Gastrocnemius medialis (tissue), 4 donors: Measurements from ENCODE around the gene EVC. TPM values are rescaled to one million over a fixed set of nuclear protein-coding genes. Genes with fewer than 3 reads are reported as not detected.

ENCODE experiments used
- ATAC-seq, 2 donors: fragments of 150-250 bp; one replicate each; pipeline ENCODE4 v1.9.1; 2016
- DNase-seq, 2 donors: peaks; one replicate each; pipeline ENCODE4 v3.0.0-alpha.2; 2019
- H3K27ac ChIP-seq, 4 donors: fragments of 200-600 bp; sonication (generic); 1 replicate in 1 of 4; 2 replicates in 3 of 4; pipeline ENCODE4 v1.5.1; 2016 to 2018; ENCODE audit warnings: mild to moderate bottlenecking in 2 of 4, moderate library complexity in 1 of 4
- H3K27me3 ChIP-seq, 3 donors: fragments of 200-600 bp; sonication (generic) in 2 of 3; 1 replicate in 1 of 3; 2 replicates in 2 of 3; pipeline versions ENCODE4 v1.5.1 to v1.6.0; 2016 to 2019; ENCODE audit warnings: mild to moderate bottlenecking in 1 of 3, moderate library complexity in 1 of 3
- H3K36me3 ChIP-seq, 2 donors: fragments of 200-600 bp; sonication (generic) in 1 of 2; one replicate each; pipeline ENCODE4 v1.5.1; 2017 to 2018
- H3K4me1 ChIP-seq, 2 donors: fragments of 200-600 bp; sonication (generic) in 1 of 2; one replicate each; pipeline ENCODE4 v1.5.1; 2016 to 2017; ENCODE audit warnings: mild to moderate bottlenecking in 2 of 2
- H3K4me3 ChIP-seq, 4 donors: fragments of 200-600 bp; sonication (generic) in 3 of 4; 1 replicate in 1 of 4; 2 replicates in 3 of 4; pipeline ENCODE4 v1.5.1; 2016 to 2019; ENCODE audit warnings: mild to moderate bottlenecking in 2 of 4
- H3K9me3 ChIP-seq, 3 donors: fragments of 200-600 bp; sonication (generic) in 2 of 3; 1 replicate in 1 of 3; 2 replicates in 2 of 3; pipeline ENCODE4 v1.5.1; 2016 to 2019
- POLR2A ChIP-seq, 2 donors: fragments of 450-650 bp; IDR thresholded peaks; one replicate each; pipeline ENCODE4 v1.6.1; 2017; ENCODE audit warnings: antibody characterized with exemption in 2 of 2, mild to moderate bottlenecking in 2 of 2, moderate library complexity in 2 of 2
- in situ Hi-C, 4 donors: fragments of 200-750 bp; cut with MboI; loops; one replicate each; pipeline versions ENCODE4 v1.15.0 to v1.8.0; 2017; ENCODE audit warnings: low sequenced_read_pairs in 4 of 4
- intact Hi-C: fragments of 100-400 bp; cut with DNase I; formaldehyde crosslinking; loops from one replicate; pipeline ENCODE4 v1.15.1; 2023; ENCODE audit warnings: low total_unique reads
- total RNA-seq, 4 donors: library from RNA; depleted of rRNA; stranded (reverse); fragments of >200 nt; gene quantifications; one replicate each; pipeline versions ENCODE4 v1.1.0 to v1.2.3, GENCODE V29; 2016
- TF ChIP-seq, protein P1 (sequence below), 5 experiments: fragments of 450-650 bp in 3 of 5; fragments of 200-600 bp in 2 of 5; sonication (generic) in 2 of 5; IDR thresholded peaks in 4 of 5; conservative IDR thresholded peaks in 1 of 5; 1 replicate in 4 of 5; 2 replicates in 1 of 5; pipeline ENCODE4 v1.5.1; 2016 to 2019; ENCODE audit warnings: antibody characterized with exemption in 5 of 5, mild to moderate bottlenecking in 3 of 5, moderate library complexity in 3 of 5

The EVC gene
- total RNA-seq, 4 donors from 2014 or later: 1.5 to 9.8 (median 2.0) TPM

GRCh38 chr4:5773271-5773555 is 62.2 kb downstream of the EVC start:
- TF ChIP-seq, protein P1, sequence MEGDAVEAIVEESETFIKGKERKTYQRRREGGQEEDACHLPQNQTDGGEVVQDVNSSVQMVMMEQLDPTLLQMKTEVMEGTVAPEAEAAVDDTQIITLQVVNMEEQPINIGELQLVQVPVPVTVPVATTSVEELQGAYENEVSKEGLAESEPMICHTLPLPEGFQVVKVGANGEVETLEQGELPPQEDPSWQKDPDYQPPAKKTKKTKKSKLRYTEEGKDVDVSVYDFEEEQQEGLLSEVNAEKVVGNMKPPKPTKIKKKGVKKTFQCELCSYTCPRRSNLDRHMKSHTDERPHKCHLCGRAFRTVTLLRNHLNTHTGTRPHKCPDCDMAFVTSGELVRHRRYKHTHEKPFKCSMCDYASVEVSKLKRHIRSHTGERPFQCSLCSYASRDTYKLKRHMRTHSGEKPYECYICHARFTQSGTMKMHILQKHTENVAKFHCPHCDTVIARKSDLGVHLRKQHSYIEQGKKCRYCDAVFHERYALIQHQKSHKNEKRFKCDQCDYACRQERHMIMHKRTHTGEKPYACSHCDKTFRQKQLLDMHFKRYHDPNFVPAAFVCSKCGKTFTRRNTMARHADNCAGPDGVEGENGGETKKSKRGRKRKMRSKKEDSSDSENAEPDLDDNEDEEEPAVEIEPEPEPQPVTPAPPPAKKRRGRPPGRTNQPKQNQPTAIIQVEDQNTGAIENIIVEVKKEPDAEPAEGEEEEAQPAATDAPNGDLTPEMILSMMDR (IDR thresholded peaks at IDR 0.05 in 4 of 5, conservative IDR thresholded peaks at IDR 0.05 in 1 of 5): no peak
- TF ChIP-seq POLR2A (IDR thresholded peaks at IDR 0.05): no peak
- intact Hi-C loops: no loop called here
- no peaks in the 10 kb centered on the region for H3K36me3 ChIP-seq
- no peaks in the 10 kb centered on the region for H3K9me3 ChIP-seq
- ATAC-seq: no peak
- no peak for DNase-seq
- in situ Hi-C loops: no loop called here
- no peak overlapping the region for H3K27ac ChIP-seq
- peaks cover 0 to 6% of the 10 kb centered on the region in 2 donors for H3K4me1 ChIP-seq
- no peak overlapping the region for H3K4me3 ChIP-seq
- no peaks in the 10 kb centered on the region for H3K27me3 ChIP-seq

DNA sequence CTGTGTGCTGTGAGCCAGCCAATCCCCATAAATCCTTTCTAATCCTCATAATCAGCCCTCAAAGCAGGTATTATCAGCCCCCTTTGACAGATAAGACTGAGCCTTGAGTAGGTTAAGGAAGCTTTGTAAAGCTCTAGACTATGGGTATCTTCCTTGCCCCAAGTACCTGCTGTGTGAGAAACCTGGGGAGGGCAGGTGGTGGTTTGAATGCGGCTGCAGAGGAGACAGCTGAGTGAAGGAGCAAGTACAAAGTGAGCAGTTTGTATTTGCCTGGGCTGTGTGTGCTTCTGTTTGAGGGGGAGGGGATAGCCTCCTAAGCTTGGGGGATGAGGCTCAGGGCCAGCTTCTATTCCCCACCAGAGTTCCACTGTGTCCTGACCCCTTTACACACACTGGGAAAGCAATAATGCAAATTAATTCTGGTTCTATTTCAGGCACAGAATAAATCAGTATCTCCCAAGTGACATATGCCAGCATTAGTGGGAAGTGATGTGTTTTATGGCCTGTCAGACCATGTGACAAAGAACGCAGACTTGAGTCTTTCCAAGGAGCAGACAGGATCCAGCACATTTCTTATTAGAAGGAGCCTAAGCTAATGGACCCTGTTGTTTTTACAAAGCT is 63.5 kb downstream of the EVC start:
- no peak overlapping the region for H3K27ac ChIP-seq
- in situ Hi-C loops: no loop called here
- DNase-seq (no peak), ATAC-seq (no peak)
- H3K36me3 ChIP-seq: no peaks in the 10 kb centered on the region
- H3K4me3 ChIP-seq: no peak overlapping the region
- H3K4me1 ChIP-seq: peaks cover 0 to 6% of the 10 kb centered on the region in 2 donors
- no peaks in the 10 kb centered on the region for H3K9me3 ChIP-seq
- TF ChIP-seq POLR2A (IDR thresholded peaks at IDR 0.05): no peak
- TF ChIP-seq, protein P1 (IDR thresholded peaks at IDR 0.05 in 4 of 5, conservative IDR thresholded peaks at IDR 0.05 in 1 of 5): no peak
- no peaks in the 10 kb centered on the region for H3K27me3 ChIP-seq
- intact Hi-C loops: no loop called here

GRCh38 chr4:5776510-5776909 is 65.5 kb downstream of the EVC start:
- TF ChIP-seq, protein P1 (IDR thresholded peaks at IDR 0.05 in 4 of 5, conservative IDR thresholded peaks at IDR 0.05 in 1 of 5): no peak
- no peak for TF ChIP-seq POLR2A (IDR thresholded peaks at IDR 0.05)
- in situ Hi-C loops: no loop called here
- no peak overlapping the region for H3K4me3 ChIP-seq
- peaks cover 0 to 6% of the 10 kb centered on the region in 2 donors for H3K4me1 ChIP-seq
- DNase-seq (no peak), ATAC-seq (no peak)
- no peaks in the 10 kb centered on the region for H3K9me3 ChIP-seq
- H3K36me3 ChIP-seq: no peaks in the 10 kb centered on the region
- no peak overlapping the region for H3K27ac ChIP-seq
- H3K27me3 ChIP-seq: no peaks in the 10 kb centered on the region
- intact Hi-C loops: no loop called here

DNA sequence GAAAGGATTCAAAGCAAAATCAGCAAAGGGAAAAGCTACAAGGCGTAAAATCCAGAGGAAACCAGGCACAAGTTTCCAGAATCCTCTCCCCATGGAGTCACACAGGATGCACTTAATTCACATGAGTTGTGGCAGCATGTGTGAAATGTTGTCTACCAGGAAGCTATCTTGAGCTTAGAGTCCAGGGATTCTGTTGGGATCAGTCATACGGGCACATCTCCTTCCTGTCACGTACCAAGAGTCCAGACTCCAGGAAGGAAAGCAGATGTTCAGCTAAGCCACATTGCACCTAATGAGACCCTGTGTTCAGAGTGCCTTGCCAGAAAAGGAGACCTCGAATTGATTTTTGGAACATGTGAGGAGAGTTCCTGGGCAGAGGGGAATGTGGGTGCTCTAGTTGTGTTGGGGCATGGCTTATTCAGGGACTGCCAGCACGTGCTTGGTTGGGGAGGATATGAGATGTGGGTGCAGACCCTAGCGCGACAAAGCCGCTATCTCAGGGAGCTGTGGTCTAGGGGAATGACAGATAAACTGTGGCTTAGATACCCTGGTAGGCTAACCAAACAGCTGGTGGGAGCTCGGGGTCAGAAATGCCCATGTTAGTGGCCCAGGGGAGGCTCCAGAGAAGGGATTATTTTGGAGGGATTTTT is 70.0 kb downstream of the EVC start:
- ATAC-seq: no peak
- no peaks in the 10 kb centered on the region for H3K9me3 ChIP-seq
- H3K4me1 ChIP-seq: no peaks in the 10 kb centered on the region
- H3K27ac ChIP-seq: no peak overlapping the region
- no peaks in the 10 kb centered on the region for H3K36me3 ChIP-seq
- in situ Hi-C loops (no loop called here), intact Hi-C loops (no loop called here)
- TF ChIP-seq, protein P1 (IDR thresholded peaks at IDR 0.05 in 4 of 5, conservative IDR thresholded peaks at IDR 0.05 in 1 of 5): no peak
- no peak for TF ChIP-seq POLR2A (IDR thresholded peaks at IDR 0.05)
- H3K4me3 ChIP-seq: no peak overlapping the region
- H3K27me3 ChIP-seq: no peaks in the 10 kb centered on the region
- no peak for DNase-seq

GRCh38 chr4:5781691-5782090 is 70.7 kb downstream of the EVC start:
- intact Hi-C loops (no loop called here), in situ Hi-C loops (no loop called here)
- no peak overlapping the region for H3K4me3 ChIP-seq
- no peaks in the 10 kb centered on the region for H3K4me1 ChIP-seq
- H3K36me3 ChIP-seq: no peaks in the 10 kb centered on the region
- no peak for TF ChIP-seq POLR2A (IDR thresholded peaks at IDR 0.05)
- TF ChIP-seq, protein P1 (IDR thresholded peaks at IDR 0.05 in 4 of 5, conservative IDR thresholded peaks at IDR 0.05 in 1 of 5): no peak
- H3K27ac ChIP-seq: no peak overlapping the region
- DNase-seq (no peak), ATAC-seq (no peak)
- no peaks in the 10 kb centered on the region for H3K27me3 ChIP-seq
- no peaks in the 10 kb centered on the region for H3K9me3 ChIP-seq
